SK-N-SH treated with all-trans-retinoic acid at 6 μM for 48 hours (cell line): ENCODE results near the gene ABCB8.

Experiments used
- ATAC-seq: fragments of 200-7000 bp; cut with Tn5 transposase; 3 replicates; pipeline ENCODE4 v1.9.1; 2020; ENCODE audit warnings: mild to moderate bottlenecking, moderate library complexity
- ESRRG ChIP-seq: fragments of 250-450 bp; sonication (Bioruptor Pico); IDR thresholded peaks from 2 replicates; pipeline ENCODE4 v1.6.1; 2021; ENCODE audit warnings: mild to moderate bottlenecking
- GLIS3 ChIP-seq: fragments of 250-450 bp; sonication (Bioruptor Pico); IDR thresholded peaks from 2 replicates; pipeline ENCODE4 v1.5.0; 2020; ENCODE audit warnings: mild to moderate bottlenecking, moderate library complexity
- ISL1 ChIP-seq: fragments of 250-450 bp; sonication (Bioruptor Pico); IDR thresholded peaks from 2 replicates; pipeline ENCODE4 v2.1.2; 2022; ENCODE audit warnings: mild to moderate bottlenecking, moderate library complexity
- POU6F1 ChIP-seq: fragments of 250-450 bp; sonication (Bioruptor Pico); IDR thresholded peaks from 2 replicates; pipeline ENCODE4 v1.8.0; 2021; ENCODE audit warnings: low read depth, mild to moderate bottlenecking, moderate library complexity, borderline replicate concordance
- PPARA ChIP-seq: fragments of 250-450 bp; sonication (Bioruptor Pico); IDR thresholded peaks from 2 replicates; pipeline ENCODE4 v1.5.0; 2020; ENCODE audit warnings: mild to moderate bottlenecking, borderline replicate concordance
- RARB ChIP-seq: fragments of 250-450 bp; sonication (Bioruptor Pico); IDR thresholded peaks from 2 replicates; pipeline ENCODE4 v1.8.0; 2021; ENCODE audit warnings: mild to moderate bottlenecking, moderate library complexity
- SNAI2 ChIP-seq: fragments of 250-450 bp; sonication (Bioruptor Pico); IDR thresholded peaks from 2 replicates; pipeline ENCODE4 v1.5.0; 2020; ENCODE audit warnings: mild to moderate bottlenecking, moderate library complexity
- TCF4 ChIP-seq: fragments of 250-450 bp; sonication (Bioruptor Pico); IDR thresholded peaks from 2 replicates; pipeline ENCODE4 v1.8.0; 2021; ENCODE audit warnings: mild to moderate bottlenecking, moderate library complexity, borderline replicate concordance
- TOX ChIP-seq: fragments of 250-450 bp; sonication (Bioruptor Pico); IDR thresholded peaks from 2 replicates; pipeline ENCODE4 v1.8.0; 2021; ENCODE audit warnings: mild to moderate bottlenecking, moderate library complexity, borderline replicate concordance
- ZFP3 ChIP-seq: fragments of 250-450 bp; sonication (Bioruptor Pico); IDR thresholded peaks from 2 replicates; pipeline ENCODE4 v1.5.0; 2020; ENCODE audit warnings: mild to moderate bottlenecking, moderate library complexity
- ZNF565 ChIP-seq: fragments of 450-650 bp; formaldehyde crosslinking; conservative IDR thresholded peaks from 2 replicates; pipeline ENCODE4 v1.5.0; 2020; ENCODE audit warnings: low read depth, mild to moderate bottlenecking, moderate library complexity
- ZNF70 ChIP-seq: fragments of 450-650 bp; formaldehyde crosslinking; IDR thresholded peaks from 2 replicates; pipeline ENCODE4 v1.5.0; 2020; ENCODE audit warnings: mild to moderate bottlenecking, moderate library complexity
- TF ChIP-seq, protein P1 (sequence below): fragments of 250-450 bp; sonication (Bioruptor Pico); IDR thresholded peaks from 2 replicates; pipeline ENCODE4 v1.5.0; 2020; ENCODE audit warnings: mild to moderate bottlenecking, moderate library complexity

Gene ABCB8

GRCh38 chr7:151065516-151065915 is 37.3 kb downstream of the ABCB8 start (continued):
- TF ChIP-seq POU6F1 (CRISPR knock-in tag) = no peak
- TF ChIP-seq, all 23 proteins: peak for 0

- ATAC-seq = no peak
- TF ChIP-seq, protein P1, sequence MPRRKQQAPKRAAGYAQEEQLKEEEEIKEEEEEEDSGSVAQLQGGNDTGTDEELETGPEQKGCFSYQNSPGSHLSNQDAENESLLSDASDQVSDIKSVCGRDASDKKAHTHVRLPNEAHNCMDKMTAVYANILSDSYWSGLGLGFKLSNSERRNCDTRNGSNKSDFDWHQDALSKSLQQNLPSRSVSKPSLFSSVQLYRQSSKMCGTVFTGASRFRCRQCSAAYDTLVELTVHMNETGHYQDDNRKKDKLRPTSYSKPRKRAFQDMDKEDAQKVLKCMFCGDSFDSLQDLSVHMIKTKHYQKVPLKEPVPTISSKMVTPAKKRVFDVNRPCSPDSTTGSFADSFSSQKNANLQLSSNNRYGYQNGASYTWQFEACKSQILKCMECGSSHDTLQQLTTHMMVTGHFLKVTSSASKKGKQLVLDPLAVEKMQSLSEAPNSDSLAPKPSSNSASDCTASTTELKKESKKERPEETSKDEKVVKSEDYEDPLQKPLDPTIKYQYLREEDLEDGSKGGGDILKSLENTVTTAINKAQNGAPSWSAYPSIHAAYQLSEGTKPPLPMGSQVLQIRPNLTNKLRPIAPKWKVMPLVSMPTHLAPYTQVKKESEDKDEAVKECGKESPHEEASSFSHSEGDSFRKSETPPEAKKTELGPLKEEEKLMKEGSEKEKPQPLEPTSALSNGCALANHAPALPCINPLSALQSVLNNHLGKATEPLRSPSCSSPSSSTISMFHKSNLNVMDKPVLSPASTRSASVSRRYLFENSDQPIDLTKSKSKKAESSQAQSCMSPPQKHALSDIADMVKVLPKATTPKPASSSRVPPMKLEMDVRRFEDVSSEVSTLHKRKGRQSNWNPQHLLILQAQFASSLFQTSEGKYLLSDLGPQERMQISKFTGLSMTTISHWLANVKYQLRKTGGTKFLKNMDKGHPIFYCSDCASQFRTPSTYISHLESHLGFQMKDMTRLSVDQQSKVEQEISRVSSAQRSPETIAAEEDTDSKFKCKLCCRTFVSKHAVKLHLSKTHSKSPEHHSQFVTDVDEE (CRISPR knock-in tag) = no peak
- TF ChIP-seq POU6F1 (CRISPR knock-in tag) (no peak), ESRRG (no peak), SNAI2 (no peak)
Measured at GRCh38 chr7:151066273-151066974, 38.2 kb downstream of the ABCB8 start.

DNA sequence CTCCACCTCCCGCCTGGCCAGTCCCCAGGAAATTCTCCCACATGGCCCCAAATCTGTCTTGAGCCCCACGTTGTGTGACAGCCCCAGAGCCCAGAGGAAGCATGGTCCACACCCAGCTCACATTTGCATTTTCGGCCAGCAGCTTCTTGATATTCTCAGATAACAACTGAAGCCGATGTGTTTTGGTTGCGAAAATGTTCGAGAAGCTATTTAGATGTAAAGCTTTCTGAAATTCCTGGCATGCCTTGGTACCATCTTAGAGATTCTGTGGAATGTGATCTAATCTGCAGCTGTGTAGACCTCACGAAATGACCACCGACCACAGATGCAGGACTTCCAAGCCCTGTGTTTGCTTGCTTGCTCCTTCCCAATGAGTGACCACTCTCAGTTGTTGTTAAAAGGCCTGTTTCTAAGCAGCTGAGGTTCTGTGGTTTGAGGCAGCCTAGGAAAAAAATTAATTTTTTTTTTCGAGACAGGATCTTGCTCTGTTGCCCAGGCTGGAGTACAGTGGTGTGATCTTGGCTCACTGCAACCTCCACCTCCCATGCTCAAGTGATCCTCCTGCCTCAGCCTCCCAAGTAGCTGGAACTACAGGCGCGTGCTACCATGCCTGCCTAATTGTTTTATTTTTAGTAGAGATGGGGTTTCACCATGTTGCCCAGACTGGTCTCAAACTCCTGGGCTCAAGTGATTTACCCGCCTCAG is 40.0 kb downstream of the ABCB8 start:
- ATAC-seq = peak; percentile 13; the same call in 1 of the 3 replicates
- TF ChIP-seq ISL1 = peak; percentile 35; the same call in 1 of the 2 replicates
- no peak for TF ChIP-seq ZNF565

DNA sequence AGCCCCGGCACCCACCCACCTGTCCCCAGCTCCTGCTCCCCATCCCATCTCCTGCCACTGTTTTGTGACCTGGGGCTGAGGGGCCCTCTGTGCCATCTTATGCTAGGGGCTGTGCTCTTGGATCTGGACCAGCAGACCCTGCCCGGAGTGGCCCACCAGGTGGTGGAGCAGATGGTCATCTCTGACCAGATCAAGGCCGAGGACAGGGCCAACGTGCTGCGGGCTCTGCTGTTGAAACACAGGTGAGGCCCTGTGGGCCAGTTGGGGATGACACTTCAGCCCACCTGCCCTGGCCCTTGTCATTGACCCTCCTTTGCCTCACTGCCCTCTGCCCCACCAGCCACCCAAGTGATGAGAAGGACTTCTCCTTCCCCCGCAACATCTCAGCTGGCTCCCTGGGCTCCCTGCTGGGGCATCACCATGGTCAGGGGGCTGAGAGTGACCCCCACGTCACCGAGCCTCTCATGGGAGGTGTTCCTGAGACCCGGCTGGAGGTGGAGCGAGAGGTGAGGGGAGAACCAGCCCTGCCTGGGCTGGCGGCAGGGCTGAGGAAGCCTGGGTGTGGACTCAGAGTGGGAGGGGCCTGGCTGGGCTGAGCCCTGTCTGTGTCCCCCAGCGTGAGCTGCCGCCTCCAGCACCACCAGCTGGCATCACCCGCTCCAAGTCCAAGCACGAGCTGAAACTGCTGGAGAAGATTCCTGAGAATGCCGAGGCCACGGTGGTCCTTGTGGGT is 41.8 kb downstream of the ABCB8 start:
- no peak for TF ChIP-seq RARB
- no peak for ATAC-seq

GRCh38 chr7:151070574-151070960 is 42.3 kb downstream of the ABCB8 start:
- no peak for TF ChIP-seq TCF4 (CRISPR knock-in tag)
- no peak for TF ChIP-seq ZNF565
- TF ChIP-seq ESRRG = no peak
- no peak for ATAC-seq

- TF ChIP-seq SNAI2 = no peak
- TF ChIP-seq PPARA (CRISPR knock-in tag) = no peak
- TF ChIP-seq ZFP3 (CRISPR knock-in tag) = no peak
- no peak for TF ChIP-seq POU6F1 (CRISPR knock-in tag)
- TF ChIP-seq, protein P1 (CRISPR knock-in tag) = no peak
- TF ChIP-seq ZNF565 = no peak
- no peak for TF ChIP-seq ZNF70 (CRISPR knock-in tag)
- no peak for TF ChIP-seq TOX (CRISPR knock-in tag)
- TF ChIP-seq GLIS3 (CRISPR knock-in tag) = no peak
- ATAC-seq = no peak
Measured at GRCh38 chr7:151071032-151071866, 43.0 kb downstream of the ABCB8 start.
